IPS DF 4.7 (cell line): ENCODE measurements around the gene OSGIN1.

Source experiments
- DNase-seq: peaks from one replicate; pipeline ENCODE4 v3.0.0-alpha.2; 2013; ENCODE audit warnings: low spot score; ENCODE audit errors: extremely low read depth

The OSGIN1 gene

DNA sequence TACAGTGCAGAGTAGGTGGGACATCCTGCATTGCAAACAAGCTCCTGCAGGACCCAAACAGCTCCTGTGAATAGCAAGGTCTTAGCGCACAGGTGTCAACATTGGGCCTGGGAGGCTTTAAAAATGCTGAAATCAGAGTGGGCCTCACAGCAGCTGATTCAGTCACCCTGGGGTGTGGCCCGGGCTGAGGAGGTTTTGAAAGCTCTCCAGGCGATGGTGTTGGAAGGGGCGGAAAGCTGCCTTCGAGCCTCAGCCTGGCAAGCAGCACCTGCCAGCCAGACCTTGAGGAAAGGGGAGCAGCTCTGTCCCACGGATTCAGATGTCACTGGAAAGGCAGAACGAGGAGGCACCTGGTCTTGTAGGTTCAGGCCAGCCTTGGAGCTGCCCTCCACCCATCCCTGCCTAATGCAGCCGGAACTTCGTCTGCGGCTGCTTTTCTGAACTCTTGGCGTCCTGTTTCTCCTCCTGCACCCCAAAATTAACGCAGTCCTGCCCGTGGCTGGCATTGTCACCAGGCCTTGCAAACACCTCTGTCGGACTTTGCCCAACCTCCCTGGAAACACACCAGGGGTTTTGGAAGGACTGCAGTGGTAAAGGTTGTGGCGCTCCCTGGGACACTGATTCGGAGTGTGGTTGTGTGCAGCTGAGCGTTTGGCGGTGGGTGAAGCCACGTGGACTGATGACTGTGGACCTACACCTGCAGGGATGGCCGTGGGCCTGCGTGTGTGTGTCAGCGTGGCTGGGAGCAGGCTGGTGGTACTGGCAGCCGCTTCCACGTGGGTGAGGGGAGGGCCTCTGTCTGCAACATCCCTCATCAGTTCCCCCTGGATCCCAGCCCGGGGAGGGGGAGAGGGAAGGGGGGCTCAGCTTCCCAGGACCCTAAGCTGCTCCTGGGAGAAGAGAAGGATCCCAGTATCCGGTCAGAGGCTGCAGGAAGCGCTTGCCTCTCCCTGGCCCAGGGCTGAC is 18.4 kb downstream of the OSGIN1 start:
- no peak for DNase-seq

DNA sequence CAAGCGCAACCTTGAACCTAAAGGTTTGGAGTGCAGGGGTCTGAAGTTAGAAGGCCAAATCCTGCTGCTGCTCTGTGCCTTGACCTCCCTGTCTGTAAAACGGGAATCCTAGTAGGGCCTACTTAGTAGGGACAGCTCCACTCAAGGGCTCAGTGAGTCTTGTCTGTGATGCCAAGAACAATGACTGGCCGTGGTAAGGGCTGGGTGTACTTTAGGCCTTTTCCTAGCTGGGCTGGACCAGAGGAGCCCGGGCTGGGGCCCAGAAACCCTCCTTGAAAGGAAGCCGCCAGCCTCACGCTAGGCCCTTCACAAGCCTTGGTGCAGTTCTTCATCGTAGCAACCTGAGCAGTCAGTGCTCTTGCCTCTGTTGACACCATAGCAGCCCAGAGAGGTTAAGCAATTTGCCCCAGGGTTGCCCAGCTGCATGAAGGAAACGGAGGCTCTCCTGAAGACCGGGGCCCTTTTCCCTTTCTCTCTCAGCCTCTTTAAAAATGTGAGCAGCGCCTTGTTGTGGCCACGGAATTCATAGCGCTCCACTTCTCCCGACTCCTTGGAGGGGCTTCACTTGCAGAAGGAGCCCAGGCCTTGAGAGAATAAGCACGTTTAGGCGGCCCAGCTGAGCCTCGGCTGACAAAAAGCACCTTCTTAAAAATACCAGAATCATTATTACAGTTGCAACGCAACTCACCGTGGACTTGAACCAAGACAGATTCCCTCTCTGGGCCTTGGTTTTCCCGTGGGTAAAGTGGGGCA is 19.4 kb downstream of the OSGIN1 start:
- DNase-seq: no peak

DNA sequence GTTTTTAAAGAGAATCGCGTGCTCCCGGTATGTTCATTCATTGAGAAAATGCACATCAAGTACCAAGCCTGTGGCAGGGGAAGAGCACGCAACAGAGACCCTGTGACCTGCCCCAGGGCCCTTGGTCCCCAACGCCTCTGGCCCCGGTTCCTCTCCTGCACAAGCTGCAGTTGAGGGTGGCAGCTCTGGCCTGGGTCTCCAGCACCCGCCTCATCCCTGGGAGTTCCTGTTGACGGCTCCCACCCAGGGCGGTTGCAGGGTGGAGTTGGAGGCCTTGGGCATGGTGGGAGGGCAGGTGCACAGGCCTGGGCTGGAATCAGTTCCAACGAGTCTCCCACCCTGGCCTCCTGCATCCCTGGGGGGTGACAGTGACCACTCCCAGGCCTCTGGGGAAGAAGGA is 20.0 kb downstream of the OSGIN1 start:
- no peak for DNase-seq

DNA sequence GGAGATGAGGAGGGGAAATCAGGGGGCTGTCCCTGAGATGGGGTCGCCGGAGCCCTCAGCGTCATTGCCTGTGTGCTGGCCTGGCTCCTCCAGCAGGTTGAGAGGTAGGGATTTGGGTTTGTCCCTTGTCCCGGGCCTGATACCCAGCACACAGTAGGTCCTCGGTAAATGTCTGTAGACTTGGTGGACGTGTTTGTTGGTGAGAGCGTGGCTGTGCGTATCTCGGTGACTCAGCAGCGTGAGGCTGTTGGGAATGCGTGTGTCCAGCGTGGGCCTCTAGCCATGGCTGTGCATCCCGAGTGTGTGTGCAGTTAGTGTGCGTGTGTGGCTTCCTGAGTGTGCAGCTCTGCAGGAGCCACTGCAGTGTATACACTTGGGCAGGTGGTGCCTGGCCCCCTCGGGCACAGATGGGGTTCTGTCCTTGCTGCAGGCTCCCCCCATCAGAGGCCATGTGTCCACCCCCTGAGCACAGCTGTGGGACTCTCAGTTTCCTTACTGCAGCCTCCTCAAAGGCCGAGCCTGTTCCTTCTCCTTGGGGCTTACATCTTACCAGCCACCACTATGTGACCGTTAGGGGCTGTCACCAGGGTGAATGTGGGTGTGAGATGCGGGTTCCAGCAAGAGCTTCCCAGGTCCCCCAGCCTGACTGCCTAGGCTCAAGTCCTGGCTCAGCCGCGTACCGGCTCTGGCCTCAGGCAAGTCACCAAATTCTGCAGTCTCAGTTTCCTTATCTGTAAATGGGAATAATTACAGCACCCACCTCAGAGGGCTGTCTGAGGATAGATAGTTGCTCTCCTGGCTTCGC is 20.7 kb downstream of the OSGIN1 start:
- DNase-seq: no peak

DNA sequence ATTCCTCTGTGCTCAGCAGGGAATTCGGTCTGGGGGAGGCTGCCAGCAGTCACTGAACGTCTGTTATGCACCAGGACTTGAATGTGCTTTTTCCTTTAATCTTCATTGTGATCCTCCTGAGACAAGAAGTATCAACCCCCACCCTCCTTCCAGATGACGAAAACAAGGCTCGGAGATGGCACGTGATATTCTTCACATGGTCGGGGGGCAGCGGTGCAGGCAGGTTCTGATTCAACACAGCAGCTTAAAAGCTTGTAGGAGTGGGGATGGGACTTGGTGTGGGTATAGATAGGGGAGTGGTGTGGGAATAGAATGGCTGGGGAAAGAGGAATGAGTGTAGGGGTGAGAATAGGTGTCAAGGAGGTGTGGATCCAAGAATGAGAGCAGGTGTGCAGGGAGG is 21.4 kb downstream of the OSGIN1 start:
- no peak for DNase-seq

DNA sequence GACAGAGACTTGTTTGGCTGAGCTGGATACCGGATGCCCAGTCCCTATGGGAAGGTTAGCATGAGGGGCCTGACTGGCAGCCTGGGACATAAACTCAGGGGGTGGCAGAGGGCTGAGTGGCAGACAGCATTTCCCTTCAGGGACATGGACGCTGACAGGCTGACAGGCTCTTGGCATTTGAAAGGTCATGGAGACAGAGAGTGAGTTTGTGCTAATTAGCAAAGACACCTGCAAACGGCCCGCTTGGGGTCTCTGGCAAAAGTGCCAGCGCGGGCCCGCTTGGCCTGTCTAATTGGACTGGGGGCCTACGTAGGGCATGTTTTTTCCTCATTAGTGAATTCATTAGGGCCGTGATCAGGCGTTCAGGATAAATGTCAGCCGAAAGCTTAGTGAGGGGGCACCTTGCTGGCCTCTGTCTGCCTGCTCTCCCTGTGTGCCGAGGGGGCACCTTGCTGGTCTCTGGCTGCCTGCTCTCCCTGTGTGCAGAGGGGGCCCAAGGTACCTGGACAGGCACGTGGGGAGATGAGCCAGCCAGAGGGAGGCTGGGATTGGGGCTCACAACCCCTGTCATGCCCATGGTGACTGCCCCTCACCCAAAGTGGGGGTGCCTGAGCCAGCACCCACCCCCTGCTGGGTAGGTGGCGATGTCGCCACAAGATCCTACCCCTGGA is 22.7 kb downstream of the OSGIN1 start:
- DNase-seq: no peak

DNA sequence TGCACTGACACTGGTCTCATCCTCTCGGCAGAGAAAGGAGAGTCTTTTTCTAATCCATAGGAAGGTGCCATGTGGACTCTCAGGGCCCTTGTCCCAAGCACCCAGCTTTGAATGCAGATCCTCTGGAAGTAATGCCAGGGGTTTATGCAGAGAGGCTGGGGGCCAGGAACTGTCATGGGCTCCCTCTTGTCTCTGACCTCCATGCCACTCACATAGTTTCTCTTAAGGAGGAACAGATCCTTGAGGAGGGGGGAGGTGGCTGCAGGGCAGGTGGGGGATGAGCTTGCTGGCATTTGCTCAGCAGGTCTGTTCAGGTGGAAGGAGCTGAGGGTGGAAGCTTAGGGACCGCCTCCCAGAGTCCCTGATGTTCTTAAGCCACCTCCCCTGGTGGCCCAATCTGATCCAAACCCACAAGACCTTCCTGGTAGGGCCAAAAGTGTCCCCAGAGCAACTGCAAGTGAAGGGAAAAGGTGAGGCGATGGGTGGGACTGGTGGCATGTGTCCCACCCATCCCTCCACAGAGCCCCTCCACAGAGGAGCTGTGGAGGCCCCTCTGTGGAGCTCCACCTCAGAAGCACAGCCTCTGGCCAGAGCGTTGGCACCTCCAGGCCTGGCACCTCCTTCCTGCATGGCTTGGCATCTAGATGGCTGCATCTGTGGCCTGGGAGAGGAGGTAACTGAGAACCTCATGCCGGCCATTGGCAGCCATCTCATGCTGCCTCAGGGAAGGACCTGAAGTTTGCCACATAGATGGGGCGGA is 24.2 kb downstream of the OSGIN1 start:
- DNase-seq: no peak

DNA sequence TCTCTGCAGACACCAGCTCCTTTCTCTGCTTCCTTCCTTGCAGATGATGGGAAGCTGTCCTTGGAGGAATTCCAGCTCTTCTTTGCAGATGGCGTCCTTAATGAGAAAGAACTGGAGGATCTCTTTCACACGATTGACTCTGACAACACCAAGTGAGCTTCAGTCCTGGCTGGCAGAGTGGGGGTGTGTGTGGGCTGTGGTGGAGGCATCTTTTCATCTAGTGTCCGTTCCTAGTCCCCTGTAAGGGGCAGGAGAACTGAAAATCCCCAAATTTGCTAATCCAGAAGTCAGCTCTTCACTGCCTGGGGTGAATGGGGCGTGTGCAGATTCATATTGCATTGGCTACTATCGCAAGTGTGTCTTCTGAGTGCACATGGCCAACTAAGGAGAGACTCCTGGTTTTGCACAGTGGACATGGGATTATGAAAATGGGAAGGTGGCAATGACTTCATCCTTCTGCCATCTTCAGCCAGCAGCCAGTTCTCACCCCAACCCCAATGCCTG is 25.4 kb downstream of the OSGIN1 start:
- DNase-seq: no peak

DNA sequence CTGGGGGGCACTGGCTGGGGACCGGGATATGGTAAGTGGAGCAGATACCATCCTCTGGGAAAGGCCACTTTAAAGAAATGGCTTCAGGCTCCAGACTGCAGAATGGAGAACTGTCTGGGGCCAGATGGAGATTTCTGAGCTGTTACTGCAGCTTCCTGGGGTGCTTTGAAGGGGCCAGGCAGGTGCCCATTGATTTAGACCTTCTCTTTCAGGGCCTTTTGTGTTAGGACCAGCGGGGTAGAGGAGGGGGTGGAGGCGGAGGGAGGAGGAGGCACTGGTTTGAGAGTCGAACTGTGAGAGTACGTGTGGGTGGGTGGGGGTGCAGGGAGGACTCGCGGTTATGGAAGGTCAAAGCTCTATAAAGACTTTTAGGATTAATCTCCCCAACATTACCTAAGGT is 26.4 kb downstream of the OSGIN1 start:
- DNase-seq: no peak

DNA sequence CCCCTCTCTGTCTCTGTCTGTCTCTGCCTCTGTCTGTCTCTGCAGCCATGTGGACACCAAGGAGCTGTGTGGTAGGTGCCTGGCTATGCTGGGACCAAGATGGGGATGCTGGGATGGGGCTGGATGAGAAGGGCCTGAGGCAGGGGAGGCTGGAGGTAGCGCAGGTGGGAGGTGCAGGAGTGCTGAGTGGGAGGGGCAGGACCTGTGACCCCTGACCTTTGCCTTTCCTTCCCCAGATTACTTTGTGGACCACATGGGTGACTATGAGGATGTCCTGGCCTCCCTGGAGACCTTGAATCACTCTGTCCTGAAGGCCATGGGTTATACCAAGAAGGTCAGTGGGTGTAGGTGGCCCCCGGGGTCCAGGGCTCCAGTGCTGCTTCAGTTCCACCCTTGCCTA is 27.8 kb downstream of the OSGIN1 start:
- no peak for DNase-seq

DNA sequence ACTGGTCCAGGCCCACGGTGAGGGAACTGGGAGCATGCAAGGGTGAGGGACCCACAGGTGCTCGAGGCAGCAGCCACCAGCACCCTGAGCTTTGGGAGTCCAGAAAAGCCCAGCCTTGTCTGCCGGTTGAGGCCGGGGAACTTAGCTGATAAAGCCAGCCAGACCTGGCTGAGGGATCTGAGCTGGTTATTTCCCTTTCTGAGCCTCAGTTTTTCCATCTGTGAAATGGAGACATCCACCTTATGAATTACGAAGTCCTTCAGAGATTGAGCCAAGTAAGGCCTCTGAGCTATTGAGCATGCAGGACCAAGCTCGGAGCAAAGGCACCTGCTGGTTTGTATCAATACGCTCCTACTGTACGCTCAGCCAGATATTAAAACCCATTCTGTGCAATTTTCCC is 28.8 kb downstream of the OSGIN1 start:
- no peak for DNase-seq

DNA sequence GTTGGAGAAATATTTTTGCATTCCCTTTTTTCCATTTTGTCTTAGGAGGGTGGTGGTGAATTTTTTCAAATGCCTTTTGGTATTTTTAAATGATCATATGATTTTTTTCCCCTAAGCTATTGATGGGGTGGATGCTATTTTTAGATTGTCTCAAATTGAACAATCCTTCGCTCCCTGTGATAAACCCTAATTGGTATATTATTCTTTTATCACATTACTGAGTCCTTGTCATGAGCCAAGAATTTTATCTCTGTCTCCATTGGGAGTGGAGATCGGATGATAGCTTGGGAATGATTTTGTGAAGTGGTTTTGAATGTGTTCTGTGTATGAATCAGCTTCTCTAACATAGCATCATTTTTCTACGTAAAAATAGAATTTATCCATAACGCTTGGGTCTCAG is 30.5 kb downstream of the OSGIN1 start:
- DNase-seq: no peak

DNA sequence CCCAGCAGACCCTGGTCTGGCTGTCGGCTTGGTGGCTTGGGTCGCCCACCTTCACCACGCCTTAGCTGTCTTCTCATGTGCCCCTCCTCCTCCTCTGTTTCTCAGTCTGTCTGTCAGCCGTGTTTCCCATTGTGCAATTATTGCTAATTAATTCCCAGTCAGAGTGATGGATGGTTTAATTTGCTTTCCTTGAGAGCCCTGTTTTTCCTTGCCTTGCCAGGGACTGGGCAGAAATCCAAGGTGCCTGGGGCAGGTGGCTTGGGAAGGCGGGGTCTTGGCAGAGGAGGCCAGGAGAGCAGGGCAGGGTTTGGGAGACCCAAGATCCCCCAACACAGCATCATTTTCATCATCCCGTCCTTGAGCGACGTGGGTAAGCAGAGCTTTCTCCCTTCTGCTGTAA is 36.3 kb downstream of the OSGIN1 start:
- DNase-seq: no peak

DNA sequence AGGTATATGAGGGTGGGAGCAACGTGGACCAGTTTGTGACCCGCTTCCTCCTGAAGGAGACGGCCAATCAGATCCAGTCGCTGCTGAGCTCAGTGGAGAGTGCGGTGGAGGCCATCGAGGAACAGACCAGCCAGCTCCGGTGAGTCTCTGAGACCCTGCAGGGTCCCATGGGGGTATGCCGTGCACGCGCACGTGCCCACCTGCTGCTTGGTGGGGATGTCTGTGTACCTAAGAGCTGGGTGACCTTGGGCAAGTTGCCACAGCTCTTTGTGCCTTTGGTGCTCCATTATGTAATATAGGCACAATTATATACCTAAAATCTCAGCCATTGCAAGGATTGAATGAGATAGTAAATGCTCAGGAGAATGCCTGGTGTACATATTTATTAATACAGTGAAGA is 37.5 kb downstream of the OSGIN1 start:
- no peak for DNase-seq

DNA sequence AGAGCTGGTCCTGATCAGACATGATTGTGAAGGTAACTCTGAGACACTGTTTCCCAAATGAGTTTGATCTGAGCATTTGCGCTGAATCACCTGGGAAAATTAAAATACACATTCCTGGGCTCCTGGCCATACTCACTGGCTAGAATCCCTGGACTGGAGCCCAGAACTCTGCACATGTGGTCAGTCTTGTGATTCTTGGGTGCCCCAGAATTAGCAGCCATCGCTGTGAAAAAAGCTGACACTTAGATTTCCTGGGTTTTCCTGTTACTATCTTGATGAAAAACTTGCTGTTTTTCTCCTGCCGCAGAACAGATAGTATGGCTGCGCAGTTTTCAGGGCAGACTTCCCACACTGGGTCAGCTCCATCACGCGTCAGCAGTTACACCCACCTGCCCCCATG is 39.6 kb downstream of the OSGIN1 start:
- DNase-seq: no peak

DNA sequence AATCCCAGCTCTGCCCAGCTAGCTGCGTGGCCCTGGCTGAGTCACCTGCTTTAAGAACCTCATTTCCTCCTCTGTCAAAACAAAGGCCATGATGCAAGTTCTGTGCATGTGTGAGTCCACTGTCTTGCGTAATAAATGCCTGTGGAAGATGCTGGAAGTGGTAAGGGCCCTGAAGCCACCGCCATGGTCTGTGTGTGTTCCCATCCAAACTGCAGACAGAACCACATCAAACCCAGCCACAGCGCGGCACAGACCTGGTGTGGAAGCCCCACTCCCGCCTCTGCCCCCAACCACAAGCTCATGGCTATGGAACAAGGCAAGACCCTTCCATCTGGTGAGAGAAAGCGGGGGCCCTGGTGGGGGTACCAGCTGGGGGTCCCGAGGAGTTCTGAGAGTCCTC is 41.0 kb downstream of the OSGIN1 start:
- DNase-seq: no peak

DNA sequence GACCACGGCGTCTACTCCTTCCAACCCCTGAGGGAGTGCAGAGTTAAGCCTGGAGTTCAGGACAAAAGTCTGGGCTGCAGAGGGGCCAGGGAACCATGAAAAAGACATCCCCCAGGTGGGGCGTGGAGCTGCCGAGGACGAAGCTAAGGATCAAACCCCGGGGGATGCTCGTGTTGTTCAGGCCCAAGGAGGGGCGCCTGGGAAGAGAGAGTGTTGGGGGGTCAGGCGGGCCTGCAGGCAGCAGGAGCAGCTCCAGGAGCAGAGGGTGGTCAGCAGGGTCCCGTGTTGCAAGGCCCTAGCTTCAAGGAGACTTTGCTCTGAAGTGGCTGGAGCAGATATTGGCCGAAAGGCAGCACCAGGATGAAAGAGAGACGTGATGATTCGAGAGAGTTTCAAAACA is 41.7 kb downstream of the OSGIN1 start:
- DNase-seq: no peak

DNA sequence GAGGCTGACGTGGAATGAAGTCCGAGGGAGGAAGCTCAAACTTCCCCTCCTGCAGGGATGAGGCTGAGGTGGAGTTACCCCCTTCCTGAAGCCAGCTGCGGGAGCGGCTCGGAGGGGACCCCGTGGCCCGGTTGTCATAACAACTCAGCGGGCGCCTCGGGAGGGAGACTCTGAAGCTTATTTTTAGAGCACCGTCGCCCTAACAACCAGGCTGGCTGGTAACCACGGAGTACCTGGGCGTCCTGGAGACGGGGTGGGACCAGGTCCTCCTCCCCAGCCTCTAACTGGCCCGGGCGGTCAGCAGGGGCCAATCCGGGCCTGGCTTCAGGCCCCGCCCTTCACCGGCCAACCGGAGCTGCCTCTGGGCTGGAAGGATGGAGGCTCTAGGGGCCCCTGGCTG is 42.7 kb downstream of the OSGIN1 start:
- DNase-seq: no peak

DNA sequence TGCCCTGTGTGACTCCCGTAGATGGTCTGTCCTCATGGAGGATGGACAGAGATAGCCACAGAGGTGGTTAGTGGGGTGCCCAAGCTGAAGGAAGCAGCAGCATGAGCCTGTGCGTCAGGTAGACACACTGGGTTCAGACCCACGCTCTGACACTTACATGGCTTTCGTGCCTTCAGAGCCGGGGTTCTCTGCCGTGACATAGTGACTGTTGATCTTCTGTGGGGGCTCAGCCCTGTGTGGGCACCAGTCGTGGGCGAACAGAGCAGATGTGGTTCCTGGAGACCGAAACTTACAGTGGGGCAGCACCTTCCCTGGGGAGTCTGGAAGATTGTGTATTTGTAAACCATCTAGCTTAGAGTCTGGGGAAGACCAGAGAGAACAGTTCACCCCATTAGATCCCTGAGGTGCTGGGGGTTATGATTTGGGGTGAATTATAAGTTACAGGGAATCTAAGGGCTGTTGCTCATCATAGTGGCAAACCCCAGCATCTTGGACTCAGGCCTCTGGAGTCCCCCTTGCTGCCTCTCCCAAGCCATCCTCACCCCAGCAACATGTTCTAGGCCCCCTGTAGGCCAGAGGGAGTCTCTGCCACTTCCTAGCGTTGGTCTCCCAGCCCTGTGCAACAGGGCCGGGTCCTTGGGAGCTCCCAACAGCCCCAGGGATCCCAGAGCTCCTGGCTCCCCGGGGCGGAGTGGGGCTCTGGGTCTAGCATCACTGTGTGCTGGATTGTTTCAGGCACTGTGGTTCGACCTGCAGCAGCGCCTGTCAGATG is 43.6 kb downstream of the OSGIN1 start:
- DNase-seq: no peak

DNA sequence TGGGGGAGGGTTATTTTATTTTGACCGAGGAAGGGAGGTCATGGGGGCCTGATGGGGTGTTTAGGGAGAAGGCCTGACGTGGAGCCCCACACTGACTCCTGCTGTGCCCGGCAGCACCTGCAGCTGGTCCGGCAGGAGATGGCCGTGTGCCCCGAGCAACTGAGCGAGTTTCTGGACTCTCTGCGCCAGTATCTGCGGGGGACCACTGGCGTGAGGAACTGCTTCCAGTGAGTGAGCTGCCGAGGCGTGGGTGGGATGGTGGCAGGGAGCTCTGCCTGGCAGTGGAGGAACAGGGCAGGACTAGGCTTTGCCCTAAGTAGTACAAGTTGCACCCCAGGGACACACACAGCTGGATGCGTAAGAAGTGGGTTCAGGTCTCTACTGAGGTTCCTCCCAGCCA is 45.1 kb downstream of the OSGIN1 start:
- DNase-seq: no peak
